ENCODE data around the gene FOXO1. TPM values are rescaled to one million over a fixed set of nuclear protein-coding genes. Genes with fewer than 3 reads are reported as not detected.

FOXO1 gene
- total and polyA plus RNA-seq, 2 experiments from 2014 or later: 10.5 to 14.0 TPM

GRCh38 chr13:40611635-40612034, 54.8 kb downstream of the FOXO1 start:
- Histone ChIP-seq H3K4me1 (ENCODE audit: low read depth) (peaks cover 35% of the 10 kb centered on the region), H3K36me3 (no peaks in the 10 kb centered on the region), H3K4me3 (no peak overlapping the region), H3K27me3 (no peaks in the 10 kb centered on the region), H3K9me3 (ENCODE audit: low read depth) (no peaks in the 10 kb centered on the region), H3K27ac (no peak overlapping the region)
- DNase-seq (ENCODE audit: low read depth in 1 of 2, low spot score in 1 of 2): no peak
- no peak for TF ChIP-seq CTCF (IDR thresholded peaks at IDR 0.05; ENCODE audit: low read depth, low read length)

DNA sequence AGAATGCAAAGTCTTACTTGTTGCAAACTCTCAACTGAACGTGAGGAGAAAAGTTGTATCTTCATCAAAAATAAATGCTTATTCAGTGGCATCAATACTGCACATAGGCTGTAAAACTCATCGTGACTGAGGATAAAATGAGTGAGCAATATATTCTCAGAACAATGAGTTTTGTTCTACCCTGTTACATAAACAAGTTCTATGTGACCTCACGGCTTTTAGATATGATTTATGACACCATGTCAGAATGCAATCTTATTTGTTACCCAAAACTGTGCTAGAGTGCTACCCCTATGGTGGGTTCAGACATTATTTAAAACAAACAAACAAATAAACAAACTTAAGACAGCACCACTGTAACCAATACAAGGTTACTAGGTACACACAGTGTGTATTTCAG, 55.4 kb downstream of the FOXO1 start:
- Histone ChIP-seq H3K27me3 (no peaks in the 10 kb centered on the region), H3K9me3 (ENCODE audit: low read depth) (no peaks in the 10 kb centered on the region), H3K4me3 (no peak overlapping the region), H3K4me1 (ENCODE audit: low read depth) (peaks cover 33% of the 10 kb centered on the region), H3K36me3 (no peaks in the 10 kb centered on the region), H3K27ac (no peak overlapping the region)
- no peak for TF ChIP-seq CTCF (IDR thresholded peaks at IDR 0.05; ENCODE audit: low read depth, low read length)
- DNase-seq (ENCODE audit: low read depth in 1 of 2, low spot score in 1 of 2): no peak

DNA sequence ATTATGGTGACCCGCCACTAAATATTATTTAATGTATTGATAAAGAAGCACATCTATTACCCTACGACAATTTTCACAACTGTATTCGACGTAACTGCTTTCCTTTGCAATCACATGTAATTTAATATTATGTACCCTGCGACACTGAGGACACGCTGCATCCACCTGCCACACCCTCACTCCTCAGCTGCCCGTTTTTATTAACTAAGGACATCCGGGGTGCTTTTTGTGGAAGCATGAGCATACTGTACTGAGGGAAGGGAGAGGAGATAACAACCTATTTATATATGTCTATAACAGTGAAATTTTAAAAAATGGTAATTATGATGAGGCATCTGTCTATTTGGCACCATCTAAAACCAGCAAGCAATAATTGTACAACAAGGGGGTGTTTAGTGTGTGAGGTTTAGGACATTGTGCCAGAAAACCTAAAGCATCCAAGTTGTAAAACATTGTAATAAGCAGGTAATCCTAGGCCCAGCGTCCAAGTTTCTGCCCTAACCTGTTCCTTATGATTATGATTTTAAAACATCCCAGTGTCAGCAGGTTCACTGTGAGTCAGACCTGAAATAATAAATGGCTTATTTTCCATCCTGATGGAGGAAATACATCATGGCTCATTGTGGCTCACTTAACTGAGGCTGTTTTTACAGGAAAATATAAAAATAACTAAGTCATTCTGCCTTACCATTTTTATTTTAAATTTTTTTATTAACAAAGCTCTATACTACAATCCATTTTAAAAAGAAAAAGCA, 56.3 kb downstream of the FOXO1 start:
- no peak for TF ChIP-seq CTCF (IDR thresholded peaks at IDR 0.05; ENCODE audit: low read depth, low read length)
- H3K27me3 ChIP-seq: no peaks in the 10 kb centered on the region
- H3K36me3 ChIP-seq: no peaks in the 10 kb centered on the region
- no peaks in the 10 kb centered on the region for H3K9me3 ChIP-seq (ENCODE audit: low read depth)
- no peak for DNase-seq (ENCODE audit: low read depth in 1 of 2, low spot score in 1 of 2)
- H3K27ac ChIP-seq: no peak overlapping the region
- H3K4me3 ChIP-seq: no peak overlapping the region
- peaks cover 37% of the 10 kb centered on the region for H3K4me1 ChIP-seq (ENCODE audit: low read depth)

DNA sequence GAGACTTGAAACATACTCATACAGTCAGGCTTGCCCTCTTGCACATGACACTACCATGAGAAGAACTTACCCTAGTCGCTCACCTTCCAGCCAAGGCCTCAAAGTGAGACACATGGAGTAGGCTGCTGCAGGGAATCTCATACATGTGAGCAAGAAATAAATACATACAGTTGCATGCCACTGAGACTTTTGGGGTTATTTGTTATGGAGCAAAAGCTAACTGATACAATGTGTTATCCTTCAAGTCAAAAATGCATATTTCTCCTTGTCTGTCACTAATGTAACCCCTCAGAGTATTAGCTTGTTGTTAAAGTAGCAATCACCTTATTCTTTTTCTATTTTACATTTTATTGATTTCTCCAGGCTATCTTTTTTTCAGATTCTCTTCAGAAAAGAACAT, 58.1 kb downstream of the FOXO1 start:
- H3K4me1 ChIP-seq (ENCODE audit: low read depth): peaks cover 24% of the 10 kb centered on the region
- H3K27ac ChIP-seq: no peak overlapping the region

DNA sequence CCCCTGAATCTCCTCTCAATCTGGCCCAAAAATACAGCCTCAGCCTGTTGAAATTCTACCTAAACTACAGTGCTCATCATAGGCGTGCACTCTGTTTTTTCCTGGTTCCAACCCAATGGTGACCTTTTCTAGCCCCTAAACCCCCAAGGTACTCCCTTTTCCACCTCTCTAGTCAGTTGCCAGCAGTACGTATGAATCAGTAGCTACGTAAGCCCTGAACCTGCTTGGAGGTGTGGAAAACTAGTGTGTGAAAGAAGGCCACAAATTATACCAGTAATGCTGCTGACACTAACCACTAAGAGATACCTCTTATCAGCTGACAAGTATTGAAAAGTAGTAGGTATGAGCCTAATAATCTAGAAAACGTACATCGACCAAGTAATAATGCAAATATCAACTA, 60.9 kb downstream of the FOXO1 start:
- Histone ChIP-seq H3K9me3 (ENCODE audit: low read depth) (no peaks in the 10 kb centered on the region), H3K36me3 (no peaks in the 10 kb centered on the region), H3K4me1 (ENCODE audit: low read depth) (peaks cover 7% of the 10 kb centered on the region), H3K27me3 (no peaks in the 10 kb centered on the region), H3K4me3 (no peak overlapping the region), H3K27ac (no peak overlapping the region)
- no peak for TF ChIP-seq CTCF (IDR thresholded peaks at IDR 0.05; ENCODE audit: low read depth, low read length)
- DNase-seq (ENCODE audit: low read depth in 1 of 2, low spot score in 1 of 2): no peak

More for the DNA sequence above, 58.1 kb downstream of the FOXO1 start:
- Histone ChIP-seq H3K36me3 (no peaks in the 10 kb centered on the region), H3K9me3 (ENCODE audit: low read depth) (no peaks in the 10 kb centered on the region), H3K27me3 (no peaks in the 10 kb centered on the region), H3K4me3 (no peak overlapping the region)
- DNase-seq (ENCODE audit: low read depth in 1 of 2, low spot score in 1 of 2): no peak
- TF ChIP-seq CTCF (IDR thresholded peaks at IDR 0.05; ENCODE audit: low read depth, low read length): no peak
